IPS-NIHi7 (cell line): Measurements from ENCODE around the gene PEX12.
"Not testable (repeated sequence)": the region's sequence is repeated elsewhere in the genome, so short reads cannot be mapped to it uniquely, and the experiment has no call there.

Experiments used
- DNase-seq: peaks from one replicate; pipeline ENCODE4 v3.0.0; 2012; ENCODE audit warnings: mixed read lengths; ENCODE audit errors: extremely low spot score

PEX12 gene

GRCh38 chr17:35537601-35538141 is 40.7 kb downstream of the PEX12 start, which contains the start of gene SLFN12L:
Gene SLFN12L, minus strand, starts transcription at chr17:35537678. Its CDS starts 15,314 bp downstream, at chr17:35522364.
- no peak for DNase-seq

DNA sequence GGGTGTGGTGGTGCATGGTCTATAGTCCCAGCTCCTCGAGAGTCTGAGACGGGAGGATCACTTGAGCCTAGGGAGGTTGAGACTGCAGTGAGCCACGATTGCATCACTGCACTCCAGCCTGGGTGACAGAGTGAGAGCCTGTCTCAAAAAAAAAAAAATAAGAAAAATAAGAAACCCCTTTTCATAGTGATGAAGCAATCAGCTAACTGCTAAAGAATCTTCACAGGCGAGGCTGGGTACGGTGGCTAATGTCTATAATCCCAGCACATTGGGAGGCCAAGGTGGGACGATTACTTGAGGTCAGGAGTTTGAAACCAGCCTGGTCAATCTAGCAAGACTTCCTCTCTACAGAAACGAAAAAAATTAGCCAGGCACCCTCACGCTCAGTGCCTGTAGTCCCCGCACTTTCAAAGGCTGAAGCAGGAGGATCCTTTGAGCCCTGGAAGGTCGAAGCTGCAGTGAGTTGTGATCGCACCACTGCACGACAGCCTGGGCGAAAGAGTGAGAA is 41.7 kb downstream of the PEX12 start:
- no peak for DNase-seq

DNA sequence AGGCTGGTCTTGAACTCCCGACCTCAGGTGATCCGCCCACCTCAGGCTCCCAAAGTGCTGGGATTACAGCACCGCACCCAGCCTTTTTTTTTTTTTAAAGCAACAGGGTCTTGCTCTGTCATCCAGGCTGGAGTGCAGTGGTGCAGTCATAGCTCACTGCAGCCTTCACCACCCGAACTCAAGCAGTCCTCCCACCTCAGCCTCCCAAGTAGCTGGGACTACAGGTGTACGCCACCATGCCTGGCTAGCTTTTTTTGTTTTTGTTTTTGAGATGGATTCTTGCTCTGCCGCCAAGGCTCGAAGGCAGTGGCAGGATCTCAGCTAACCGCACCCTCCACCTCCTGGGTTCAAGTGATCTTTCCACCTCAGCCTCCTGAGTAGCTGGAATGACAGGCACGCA is 43.0 kb downstream of the PEX12 start:
- not testable (repeated sequence) for DNase-seq

DNA sequence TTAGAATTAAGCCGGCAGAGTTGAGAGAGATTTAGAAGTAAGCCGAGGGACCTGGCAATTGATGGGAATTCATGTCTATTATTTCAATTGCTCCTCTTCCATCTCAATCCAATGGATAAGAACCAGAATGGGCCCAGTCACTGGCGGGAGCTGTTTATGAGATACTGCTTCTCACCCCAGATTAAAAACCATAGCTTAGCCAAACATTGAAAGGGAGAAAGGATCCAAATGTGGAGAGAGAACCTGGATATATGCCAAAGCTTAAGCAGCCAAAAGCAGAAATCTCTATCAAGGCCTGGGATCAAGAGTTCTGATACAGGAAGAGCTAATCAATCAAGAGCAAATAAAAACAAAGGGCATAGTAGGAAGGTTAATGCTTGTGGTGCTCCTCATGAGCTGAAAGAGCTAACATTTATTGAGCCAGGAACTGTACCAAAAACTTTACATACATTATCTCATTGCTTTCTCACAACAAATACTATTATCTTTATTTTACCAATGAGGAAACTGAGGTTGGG is 43.7 kb downstream of the PEX12 start:
- no peak for DNase-seq

DNA sequence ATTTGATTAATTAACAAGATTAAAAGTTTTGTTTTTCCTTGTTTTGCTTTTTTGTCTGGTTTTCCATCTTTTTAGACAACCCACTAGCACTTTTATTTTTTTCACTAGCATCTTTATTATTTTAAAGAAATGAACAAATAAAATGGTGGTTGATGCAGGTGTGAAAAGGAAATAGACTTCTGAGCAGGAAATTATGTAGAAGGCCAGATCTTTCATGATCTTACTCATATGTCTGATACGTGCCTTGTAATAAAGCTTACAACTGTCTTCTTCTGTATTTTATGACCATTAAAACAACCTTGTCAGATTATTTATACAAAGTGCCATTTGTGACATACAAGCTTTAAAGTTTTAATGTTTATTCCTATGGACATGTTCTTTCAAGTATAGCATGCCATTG is 47.2 kb downstream of the PEX12 start:
- no peak for DNase-seq

GRCh38 chr17:35529866-35530265 is 48.5 kb downstream of the PEX12 start:
- no peak for DNase-seq

DNA sequence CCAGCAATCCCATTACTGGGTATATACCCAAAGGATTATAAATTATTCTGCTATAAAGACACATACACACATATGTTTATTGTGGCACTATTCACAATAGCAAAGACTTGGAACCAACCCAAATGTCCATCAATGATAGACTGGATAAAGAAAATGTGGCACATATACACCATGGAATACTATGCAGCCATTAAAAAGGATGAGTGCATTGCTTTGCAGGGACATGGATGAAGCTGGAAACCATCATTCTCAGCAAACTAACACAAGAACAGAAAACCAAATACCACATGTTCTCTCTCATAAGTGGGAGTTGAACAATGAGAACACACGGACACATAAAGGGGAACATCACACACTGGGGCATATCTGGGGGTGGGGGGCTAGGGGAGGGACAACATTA is 49.0 kb downstream of the PEX12 start:
- DNase-seq: not testable (repeated sequence)
